Mammary epithelial cell (primary cell): Measurements from ENCODE around the gene GAB4.

Experiments used
- EZH2 ChIP-seq: IDR thresholded peaks from 2 replicates; pipeline ENCODE4 v1.6.1; 2012; ENCODE audit warnings: low read length, inconsistent platforms, borderline replicate concordance
- TF ChIP-seq, protein P1 (sequence below), 2 donors: IDR thresholded peaks in 1 of 2; conservative IDR thresholded peaks in 1 of 2; 2 replicates each; pipeline ENCODE4 v1.5.1; 2011 to 2012; ENCODE audit warnings: inconsistent platforms in 2 of 2, low read length in 2 of 2, mild to moderate bottlenecking in 2 of 2, control low read depth in 1 of 2, low read depth in 1 of 2; ENCODE audit not compliant: insufficient read depth in 1 of 2; ENCODE audit errors: extremely low read depth in 1 of 2

DNA sequence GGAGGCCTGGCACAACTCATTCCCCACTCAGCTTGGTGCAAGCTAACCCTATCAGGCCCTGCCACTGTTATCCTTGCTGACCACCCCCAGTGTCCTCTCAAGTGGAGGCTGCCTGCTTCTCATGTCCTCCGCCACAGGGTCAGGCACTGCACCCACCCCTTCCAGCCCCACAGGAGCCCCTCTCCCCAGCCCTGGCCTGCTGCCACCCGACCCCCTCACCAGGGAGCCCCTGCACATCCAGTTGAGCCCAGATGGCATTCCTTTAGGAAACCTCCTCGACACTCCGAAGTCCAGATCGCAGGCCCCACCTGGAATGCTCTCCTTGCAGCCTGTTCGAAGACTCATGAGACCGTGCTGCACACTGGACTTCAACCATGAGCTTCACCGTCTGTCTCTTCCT, 48.8 kb upstream of the GAB4 start:
- TF ChIP-seq EZH2 = no peak
- TF ChIP-seq, protein P1, sequence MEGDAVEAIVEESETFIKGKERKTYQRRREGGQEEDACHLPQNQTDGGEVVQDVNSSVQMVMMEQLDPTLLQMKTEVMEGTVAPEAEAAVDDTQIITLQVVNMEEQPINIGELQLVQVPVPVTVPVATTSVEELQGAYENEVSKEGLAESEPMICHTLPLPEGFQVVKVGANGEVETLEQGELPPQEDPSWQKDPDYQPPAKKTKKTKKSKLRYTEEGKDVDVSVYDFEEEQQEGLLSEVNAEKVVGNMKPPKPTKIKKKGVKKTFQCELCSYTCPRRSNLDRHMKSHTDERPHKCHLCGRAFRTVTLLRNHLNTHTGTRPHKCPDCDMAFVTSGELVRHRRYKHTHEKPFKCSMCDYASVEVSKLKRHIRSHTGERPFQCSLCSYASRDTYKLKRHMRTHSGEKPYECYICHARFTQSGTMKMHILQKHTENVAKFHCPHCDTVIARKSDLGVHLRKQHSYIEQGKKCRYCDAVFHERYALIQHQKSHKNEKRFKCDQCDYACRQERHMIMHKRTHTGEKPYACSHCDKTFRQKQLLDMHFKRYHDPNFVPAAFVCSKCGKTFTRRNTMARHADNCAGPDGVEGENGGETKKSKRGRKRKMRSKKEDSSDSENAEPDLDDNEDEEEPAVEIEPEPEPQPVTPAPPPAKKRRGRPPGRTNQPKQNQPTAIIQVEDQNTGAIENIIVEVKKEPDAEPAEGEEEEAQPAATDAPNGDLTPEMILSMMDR (conservative IDR thresholded peaks at IDR 0.05 in 1 of 2, IDR thresholded peaks at IDR 0.05 in 1 of 2; ENCODE audit: extremely low read depth in 1 of 2, insufficient read depth in 1 of 2, low read depth in 1 of 2, low read length in 2 of 2) = no peak
